HCT116 (cell line): ENCODE measurements around the gene NTN3.
"Not testable (repeated sequence)": the region's sequence is repeated elsewhere in the genome, so short reads cannot be mapped to it uniquely, and the experiment has no call there.

Experiments
- ELF1 ChIP-seq: IDR thresholded peaks from 2 replicates; pipeline ENCODE4 v1.6.1; 2012; ENCODE audit warnings: low read depth, borderline replicate concordance
- EZH2 ChIP-seq: fragments of 200-600 bp; sonication (generic); IDR thresholded peaks from 2 replicates; pipeline ENCODE4 v1.6.1; 2017; ENCODE audit warnings: antibody characterized with exemption, mixed run types
- EZH2phosphoT487 ChIP-seq: fragments of 200-600 bp; IDR thresholded peaks from 2 replicates; pipeline ENCODE4 v1.6.1; 2018; ENCODE audit warnings: antibody characterized with exemption, borderline replicate concordance
- TCF7L2 ChIP-seq: IDR thresholded peaks from 2 replicates; pipeline ENCODE4 v1.7.0; 2011; ENCODE audit warnings: borderline replicate concordance, inconsistent platforms; ENCODE audit not compliant: insufficient read depth, insufficient read length; ENCODE audit errors: extremely low read depth
- YY1 ChIP-seq: IDR thresholded peaks from 2 replicates; pipeline ENCODE4 v1.6.1; 2011; ENCODE audit warnings: low read length, low read depth, moderate library complexity, mild to moderate bottlenecking; ENCODE audit not compliant: insufficient replicate concordance; ENCODE audit errors: extremely low read depth
- ZNF274 ChIP-seq: fragments of 200-500 bp; sonication (Bioruptor generic); IDR thresholded peaks from 2 replicates; pipeline ENCODE4 v1.6.1; 2014; ENCODE audit warnings: mild to moderate bottlenecking, low read depth, low read length, inconsistent platforms
- TF ChIP-seq, protein P1 (sequence below), 3 experiments: fragments of 200-600 bp in 1 of 3; sonication (generic) in 1 of 3; IDR thresholded peaks in 2 of 3; conservative IDR thresholded peaks in 1 of 3; 2 replicates each; pipeline ENCODE4 v1.5.1; 2012 to 2017; ENCODE audit warnings: low read depth in 2 of 3, low read length in 2 of 3, antibody characterized with exemption in 1 of 3, borderline replicate concordance in 1 of 3, control low read depth in 1 of 3, mild to moderate bottlenecking in 1 of 3, mixed read lengths in 1 of 3, mixed run types in 1 of 3, moderate library complexity in 1 of 3; ENCODE audit not compliant: insufficient read depth in 1 of 3
- TF ChIP-seq, protein P2 (sequence below): IDR thresholded peaks from 2 replicates; pipeline ENCODE4 v1.6.1; 2011; ENCODE audit warnings: mild to moderate bottlenecking, low read length, moderate library complexity; ENCODE audit not compliant: insufficient replicate concordance; ENCODE audit errors: extremely low read depth

DNA sequence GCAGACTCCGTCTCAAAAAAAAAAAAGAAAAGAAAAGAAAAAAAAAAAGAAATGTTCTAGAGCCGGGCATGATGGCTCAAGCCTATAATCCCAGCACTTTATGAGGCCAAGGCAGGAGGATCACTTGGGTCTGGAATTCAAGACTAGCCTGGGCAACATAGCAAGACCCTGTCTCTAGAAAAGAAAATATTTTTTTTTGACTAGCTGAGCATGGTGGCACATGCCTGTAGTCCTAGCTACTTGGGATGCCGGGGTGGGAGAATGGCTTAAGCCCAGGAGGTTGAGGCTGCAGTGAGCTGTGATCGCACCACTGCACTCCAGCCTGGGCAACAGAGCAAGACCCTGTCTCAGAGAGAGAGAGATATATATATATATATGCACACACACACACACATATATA is 35.9 kb upstream of the NTN3 start:
- TF ChIP-seq, protein P1, sequence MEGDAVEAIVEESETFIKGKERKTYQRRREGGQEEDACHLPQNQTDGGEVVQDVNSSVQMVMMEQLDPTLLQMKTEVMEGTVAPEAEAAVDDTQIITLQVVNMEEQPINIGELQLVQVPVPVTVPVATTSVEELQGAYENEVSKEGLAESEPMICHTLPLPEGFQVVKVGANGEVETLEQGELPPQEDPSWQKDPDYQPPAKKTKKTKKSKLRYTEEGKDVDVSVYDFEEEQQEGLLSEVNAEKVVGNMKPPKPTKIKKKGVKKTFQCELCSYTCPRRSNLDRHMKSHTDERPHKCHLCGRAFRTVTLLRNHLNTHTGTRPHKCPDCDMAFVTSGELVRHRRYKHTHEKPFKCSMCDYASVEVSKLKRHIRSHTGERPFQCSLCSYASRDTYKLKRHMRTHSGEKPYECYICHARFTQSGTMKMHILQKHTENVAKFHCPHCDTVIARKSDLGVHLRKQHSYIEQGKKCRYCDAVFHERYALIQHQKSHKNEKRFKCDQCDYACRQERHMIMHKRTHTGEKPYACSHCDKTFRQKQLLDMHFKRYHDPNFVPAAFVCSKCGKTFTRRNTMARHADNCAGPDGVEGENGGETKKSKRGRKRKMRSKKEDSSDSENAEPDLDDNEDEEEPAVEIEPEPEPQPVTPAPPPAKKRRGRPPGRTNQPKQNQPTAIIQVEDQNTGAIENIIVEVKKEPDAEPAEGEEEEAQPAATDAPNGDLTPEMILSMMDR (IDR thresholded peaks at IDR 0.05 in 2 of 3, conservative IDR thresholded peaks at IDR 0.05 in 1 of 3; ENCODE audit: borderline replicate concordance in 1 of 3, insufficient read depth in 1 of 3, low read depth in 2 of 3, low read length in 2 of 3) = not testable (repeated sequence)
- not testable (repeated sequence) for TF ChIP-seq TCF7L2, ELF1, ZNF274, YY1, EZH2phosphoT487, EZH2
- TF ChIP-seq, protein P2, sequence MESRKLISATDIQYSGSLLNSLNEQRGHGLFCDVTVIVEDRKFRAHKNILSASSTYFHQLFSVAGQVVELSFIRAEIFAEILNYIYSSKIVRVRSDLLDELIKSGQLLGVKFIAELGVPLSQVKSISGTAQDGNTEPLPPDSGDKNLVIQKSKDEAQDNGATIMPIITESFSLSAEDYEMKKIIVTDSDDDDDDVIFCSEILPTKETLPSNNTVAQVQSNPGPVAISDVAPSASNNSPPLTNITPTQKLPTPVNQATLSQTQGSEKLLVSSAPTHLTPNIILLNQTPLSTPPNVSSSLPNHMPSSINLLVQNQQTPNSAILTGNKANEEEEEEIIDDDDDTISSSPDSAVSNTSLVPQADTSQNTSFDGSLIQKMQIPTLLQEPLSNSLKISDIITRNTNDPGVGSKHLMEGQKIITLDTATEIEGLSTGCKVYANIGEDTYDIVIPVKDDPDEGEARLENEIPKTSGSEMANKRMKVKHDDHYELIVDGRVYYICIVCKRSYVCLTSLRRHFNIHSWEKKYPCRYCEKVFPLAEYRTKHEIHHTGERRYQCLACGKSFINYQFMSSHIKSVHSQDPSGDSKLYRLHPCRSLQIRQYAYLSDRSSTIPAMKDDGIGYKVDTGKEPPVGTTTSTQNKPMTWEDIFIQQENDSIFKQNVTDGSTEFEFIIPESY = not testable (repeated sequence)
